CD4-positive, alpha-beta T cell treated with Interleukin-15 for 1 hour (primary cell): Measurements from ENCODE around the gene DCP1B.

Experiments
- DNase-seq: peaks from one replicate; pipeline ENCODE4 v3.0.0-alpha.2; 2020

Gene DCP1B

DNA sequence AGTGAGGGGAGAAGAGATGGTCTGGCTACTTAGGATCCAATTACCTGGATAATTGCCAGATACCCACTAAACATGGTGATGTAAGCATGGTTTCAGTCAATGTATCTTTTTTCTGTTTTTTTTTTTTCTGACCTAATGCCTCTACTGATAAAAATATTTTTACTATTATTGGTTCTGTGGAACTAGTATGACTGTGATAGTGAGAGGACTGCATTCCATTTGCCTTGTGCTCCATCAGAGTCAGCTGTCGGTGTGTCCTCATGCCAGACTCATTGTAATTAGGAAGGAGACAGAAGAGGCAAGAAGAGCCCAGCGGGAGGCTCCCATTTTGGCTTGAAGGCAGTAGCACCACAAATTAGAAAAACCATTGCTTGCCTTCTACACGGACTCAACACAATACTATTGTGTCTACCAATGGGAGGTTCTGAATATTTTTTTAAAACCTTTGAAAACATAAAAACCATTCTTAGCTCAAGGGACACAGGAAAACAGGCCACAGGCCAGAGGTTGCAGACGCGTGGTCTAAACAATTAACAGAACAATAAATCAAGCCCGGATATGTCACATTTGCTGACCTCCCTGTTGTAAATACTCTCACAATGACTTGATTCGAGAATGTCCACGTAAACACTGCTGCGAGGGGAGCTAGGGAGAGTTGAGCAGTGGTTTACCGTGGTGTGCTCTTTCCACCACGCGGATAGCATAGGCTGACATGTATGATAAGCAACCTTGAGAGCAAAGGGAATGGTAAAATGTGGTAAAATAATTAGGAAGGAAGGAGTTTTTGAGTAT lies 13.5 kb upstream of the DCP1B start:
- no peak for DNase-seq

DNA sequence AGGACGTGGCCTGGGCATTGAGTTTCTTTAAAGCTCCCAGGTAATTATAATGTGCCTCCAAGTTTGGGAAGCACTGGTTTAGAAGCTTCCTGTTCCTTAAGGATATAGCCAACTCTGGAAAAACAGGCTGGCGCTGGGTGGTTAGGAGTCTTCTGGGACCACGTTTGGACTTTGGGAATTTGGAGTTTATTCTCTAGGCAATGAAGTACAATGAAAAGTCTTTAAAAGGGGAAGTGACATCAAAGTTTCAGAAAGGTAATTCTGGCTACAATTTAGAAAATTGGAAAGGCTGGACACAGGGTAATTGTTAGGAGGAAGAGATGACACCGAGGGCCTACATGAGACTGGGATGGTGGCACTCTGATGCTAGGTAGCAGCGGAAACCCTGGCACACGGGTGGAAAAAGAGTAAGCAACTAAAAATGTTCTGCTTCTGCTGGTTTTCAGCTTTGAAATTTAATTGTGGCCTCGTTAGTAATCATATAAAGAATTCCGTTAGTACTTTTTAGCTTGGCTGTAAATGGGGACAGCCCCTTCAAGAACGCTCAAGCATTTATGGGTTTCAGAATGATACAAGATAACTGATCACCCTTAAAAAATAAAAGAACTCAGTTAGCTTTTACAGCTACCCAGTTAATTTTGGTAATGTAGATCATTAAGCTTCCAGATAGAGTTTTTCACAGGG lies 12.7 kb upstream of the DCP1B start:
- no peak for DNase-seq

DNA sequence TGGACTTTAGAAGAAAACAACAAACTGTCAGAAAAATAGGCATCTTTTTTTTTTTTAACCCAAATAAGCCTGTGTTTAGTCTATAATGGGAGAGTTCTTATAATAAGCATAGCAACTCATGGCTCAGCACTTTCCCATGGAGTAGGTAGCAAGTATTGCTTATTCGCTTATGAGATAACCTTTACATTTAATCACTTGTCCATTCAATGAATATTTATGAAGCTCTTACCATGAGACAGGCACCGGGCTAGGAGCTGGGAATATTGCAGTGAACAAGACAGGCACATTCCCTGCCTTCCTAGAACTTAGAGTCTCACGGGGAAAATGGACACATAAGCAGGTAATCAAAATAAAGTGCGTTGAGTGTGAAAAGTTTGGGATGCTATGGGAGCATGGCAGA lies 10.0 kb upstream of the DCP1B start:
- DNase-seq: no peak

DNA sequence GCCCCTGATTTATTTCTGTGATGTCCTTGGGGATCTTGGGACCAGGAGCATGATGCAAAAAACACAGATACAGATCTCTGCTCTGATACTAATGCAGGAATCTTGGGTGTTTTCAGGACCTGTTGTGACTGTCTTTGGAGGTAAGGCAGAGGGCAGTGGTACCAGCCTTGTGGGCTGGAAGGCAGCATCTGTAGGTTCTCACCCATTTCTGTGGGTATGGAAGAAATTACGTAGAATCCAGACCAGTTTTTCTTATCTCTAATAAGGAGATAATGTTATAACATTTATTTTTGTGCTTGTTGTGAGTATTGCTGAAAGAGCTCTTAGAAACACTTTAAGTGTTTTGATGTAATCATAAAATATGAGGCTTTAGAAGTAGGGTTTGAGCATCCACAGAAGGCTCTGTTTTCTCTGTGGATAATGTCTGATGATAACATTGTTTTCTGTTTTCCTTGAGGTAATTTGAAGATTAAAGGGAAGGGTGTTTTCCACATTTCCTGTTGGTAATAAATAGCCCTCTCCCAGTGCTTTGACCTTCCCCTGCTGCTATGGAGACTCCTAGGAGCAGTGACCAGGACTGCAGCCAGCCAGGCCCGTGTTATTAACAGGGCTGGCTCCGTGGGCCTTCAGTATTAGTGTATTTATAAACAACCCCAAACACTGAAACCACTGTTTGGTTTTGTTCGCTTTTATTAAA lies 9.4 kb upstream of the DCP1B start:
- DNase-seq: no peak

DNA sequence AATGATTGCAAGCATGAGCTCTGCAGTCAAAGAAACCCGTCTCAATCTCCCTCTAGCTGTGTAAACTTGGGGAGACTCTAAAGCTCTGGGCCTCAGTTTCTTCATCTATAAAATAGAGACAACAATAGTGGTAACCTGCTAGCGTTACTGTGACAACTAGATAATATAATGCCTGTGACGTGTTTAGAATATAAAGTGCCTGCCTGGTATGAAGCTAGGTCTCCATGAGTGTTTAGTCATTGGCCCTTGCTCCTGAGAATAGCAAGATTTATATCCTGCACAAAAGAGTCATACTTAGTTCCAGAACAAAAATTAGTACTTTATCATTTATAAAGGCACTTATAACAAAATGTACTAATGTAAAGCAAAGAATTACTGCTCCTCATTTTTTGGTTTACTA lies 8.8 kb upstream of the DCP1B start:
- DNase-seq: no peak

DNA sequence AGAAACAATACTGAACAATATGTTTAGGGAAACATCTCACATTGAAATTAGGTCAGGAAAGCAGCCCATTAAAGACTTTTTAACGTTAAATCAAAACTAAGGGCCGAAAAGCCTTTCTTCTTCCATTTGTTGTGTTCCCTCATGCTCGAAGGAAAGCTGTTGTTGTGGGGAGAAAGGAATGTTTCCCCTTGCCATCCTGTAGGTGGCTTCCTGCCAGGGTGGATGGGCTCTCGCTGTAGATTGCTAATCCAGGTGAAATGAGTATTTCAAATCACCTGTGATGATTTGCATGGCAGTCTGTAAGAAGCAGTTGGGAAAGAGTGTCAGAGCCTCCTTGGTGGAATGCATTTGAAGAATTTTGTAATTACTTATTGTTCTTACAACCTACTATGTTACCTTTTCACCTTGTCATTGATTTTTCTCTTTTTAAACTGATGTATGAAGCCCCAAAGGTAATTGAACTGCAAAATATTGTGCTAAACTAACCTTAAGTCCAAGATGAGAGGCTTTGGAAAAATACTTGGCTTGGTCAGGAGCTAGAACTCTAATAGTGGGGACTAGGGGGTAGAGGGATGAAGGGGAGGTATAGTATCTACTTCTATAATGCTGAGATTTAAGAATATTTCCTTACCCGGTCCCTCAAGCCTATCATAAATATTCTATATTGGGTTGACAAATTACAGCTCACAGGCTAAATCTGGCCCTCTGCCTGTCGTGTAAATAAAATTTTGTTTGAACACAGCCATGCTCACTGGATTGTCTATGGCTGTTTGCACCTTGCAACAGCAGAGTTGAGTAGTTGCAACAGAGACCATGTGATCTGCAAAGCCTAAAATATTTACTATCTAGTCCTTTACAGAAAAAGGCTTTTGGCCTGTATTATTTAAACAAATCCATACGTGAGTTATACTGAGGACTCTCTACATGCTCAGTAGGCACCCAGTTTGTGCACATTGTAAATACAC lies 7.7 kb upstream of the DCP1B start:
- no peak for DNase-seq

DNA sequence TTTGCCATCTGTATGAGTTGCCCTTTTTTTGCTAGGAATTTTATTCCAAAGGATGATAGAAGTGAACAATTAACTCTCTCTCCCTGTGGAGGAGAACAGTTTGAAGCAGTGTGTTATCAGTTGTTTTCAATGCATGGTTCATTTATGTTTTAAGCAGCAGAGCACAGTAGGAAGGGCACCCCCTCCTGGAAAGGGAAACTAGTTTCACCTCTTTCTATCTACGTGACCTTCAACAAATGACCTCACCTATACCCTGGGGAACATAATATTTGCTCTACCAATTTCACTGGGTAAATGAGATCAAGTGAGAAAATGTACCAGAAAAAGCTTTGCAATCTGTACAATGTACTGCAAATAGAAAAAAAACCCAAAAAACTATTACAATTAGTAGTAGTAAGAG lies 5.4 kb upstream of the DCP1B start:
- no peak for DNase-seq

DNA sequence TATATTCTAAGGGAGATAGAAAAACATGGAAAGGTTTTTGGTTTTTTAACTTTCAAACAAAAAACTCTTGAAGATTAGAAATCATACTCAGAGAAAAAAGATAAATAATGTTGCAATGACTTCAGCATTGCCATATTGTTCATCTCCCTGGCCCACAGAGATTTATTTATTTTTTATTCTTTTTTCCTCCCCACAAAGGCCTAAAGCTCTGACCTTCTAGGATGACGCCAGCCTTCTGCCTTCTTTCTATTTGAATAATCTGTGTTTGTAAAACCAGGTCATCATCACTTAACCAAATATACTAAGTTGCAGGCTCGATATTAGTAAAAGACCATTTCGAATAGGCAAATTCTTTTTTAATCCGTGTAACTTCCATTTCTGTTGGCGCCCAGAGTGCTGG lies 4.4 kb upstream of the DCP1B start:
- DNase-seq: no peak

DNA sequence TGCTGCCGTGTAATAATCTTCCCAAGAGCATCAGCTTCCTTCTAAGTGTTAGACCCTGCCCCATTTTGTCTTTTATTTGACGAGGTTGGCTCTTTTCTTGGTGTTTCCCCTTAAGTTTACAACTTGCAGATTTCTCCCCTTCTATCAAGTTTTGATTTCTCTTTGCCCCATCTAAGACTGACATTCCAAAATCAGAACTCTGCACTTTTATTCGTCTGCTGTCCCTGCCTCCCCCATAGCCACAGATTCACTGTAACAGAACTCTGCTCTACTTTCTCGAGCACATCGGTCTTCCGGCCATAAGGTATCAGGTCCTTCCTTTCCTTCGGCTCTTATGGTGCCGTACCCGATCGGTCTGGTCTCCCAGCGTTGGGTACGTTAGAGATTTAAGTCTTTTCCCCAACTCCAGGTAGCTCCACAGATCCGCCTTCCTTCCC lies 563 bp downstream of the DCP1B start:
- DNase-seq: no peak

DNA sequence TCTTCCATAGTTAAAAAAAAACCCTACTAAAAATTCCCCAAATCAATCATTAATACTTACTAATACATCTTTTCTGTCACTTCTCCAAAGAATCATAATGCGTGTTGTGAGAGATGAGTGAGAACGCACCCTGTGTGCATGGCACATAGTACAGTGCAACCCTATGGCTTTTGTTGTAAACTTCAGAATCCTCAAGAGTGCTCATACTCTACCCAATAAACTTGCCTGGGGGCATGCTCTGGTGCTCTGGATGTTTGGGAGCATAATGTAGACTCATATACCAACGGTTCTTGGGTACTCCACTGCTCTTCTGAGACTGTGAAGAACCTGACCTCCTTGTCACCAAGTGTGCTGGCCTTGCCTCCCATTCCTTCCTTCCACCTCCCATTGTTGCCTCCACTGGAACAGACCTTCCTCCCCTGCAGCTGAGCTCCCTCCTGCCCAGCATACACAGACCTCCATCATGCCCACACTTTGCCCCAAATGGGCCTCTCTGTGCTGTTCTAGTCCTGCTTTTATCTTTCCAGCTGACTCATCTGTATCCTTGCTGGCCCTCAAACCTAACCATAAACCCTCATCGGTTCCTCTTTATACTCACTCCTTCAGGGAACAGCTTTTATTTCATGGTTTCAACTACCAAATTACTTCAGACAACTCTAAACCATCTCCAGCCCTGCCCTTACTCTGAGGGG lies 8.9 kb downstream of the DCP1B start:
- no peak for DNase-seq

DNA sequence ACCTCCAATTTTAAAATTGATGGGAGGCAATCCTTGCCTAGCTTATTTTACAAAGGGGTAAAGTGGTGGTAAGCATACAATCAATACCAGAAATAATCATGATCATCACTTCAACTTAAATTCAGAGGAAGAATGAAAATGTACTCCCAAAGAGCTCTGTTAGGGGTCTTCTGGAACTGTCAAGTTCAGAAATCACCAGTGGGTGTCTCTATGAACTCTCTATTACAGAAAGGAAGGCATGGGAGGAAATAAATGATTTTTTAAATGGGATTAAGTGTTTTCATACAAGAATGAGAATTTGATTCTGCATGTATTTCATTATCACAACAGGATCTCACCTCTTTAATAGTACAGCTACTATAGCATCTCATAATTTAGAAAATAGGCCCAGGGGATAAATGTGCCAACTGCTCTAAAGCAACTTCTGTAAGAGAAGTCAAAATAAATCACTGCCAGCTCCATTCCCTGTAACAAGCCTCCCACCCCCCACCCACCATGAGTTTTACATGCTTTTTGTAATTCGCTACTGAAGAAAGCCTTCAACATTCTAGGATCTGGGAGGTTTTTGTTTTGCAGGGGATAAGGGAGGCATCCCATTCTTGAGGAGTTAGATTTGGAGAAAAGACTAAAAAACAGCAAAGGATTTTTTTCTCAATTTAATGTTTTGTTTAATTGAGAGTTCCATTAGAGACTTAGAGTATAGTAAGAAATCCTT lies 9.7 kb downstream of the DCP1B start:
- DNase-seq: no peak

DNA sequence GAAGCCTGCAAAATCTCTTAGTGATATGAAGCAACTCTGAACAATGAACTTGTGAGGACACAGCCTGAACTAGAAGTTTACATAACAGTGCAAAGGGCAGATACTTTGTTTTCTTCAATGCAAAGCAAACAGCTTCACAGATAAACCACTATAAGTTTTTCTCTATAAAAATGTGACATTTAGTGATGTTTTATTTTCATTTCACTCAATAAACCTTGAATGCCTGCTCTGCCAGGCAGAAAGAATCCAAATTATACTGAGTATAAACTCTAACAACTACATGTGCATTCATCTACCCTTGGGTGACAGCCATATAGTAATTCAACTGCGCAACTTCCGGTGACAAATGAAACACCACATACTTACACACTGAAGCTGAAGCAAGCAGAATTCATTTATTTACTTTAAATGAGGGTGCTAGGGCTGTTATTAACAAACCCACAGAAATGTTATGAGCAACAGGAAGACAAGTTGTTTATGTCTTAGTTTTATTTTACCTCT lies 10.3 kb downstream of the DCP1B start:
- DNase-seq: no peak

DNA sequence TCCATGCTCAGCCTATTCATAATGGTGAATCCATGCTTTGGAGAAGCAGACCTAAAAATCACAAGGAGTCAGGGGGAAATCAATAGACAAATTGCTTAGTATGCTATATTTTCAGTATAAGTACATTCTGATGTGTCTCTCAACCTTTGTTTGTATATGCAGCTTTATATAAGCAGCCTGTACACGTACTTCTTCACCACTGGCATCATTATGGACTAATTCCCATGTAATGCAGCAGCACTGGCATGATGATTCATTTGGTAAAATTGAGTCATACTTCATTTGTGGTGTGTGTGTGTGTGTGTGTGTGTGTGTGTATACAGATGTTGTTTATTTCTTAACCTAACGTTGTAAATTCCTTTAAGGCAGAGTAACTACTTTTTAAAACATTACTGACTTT lies 10.9 kb downstream of the DCP1B start:
- DNase-seq: no peak

DNA sequence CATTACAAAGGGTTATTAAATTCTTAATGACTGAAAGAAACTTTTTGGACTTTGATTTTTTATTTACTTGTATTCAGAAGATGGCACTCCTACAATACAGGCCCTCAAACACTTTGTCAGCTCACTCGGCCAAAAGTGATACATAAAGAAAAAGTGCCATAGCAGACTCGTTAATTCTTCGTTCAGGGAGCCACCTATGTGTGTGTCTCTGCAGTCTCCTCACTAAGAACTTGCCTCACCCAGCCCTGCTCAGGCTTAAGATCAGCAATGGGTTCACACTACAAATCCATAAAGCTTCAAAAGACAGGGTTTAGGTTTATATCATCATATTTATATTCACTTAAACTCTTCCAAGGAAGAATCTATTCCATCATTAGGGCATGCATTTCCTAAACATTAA lies 11.5 kb downstream of the DCP1B start:
- DNase-seq: no peak

DNA sequence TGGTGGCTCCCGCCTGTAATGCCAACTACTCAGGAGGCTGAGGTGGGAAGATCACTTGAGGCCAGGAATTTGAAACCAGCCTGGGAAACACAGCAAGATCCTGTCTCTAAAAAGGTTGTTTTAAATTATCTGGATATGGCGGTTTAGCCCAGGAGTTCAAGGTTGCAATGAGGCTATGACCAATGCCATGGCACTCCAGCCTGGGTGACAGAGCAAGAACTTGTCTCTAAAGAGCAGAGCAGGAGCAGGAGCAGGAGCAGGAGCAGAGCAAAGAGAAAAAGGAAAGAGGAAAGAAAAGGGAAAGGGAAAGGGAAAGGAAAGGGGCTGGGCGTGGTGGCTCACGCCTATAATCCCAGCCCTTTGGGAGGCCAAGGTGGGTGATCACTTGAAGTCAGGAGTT lies 15.1 kb downstream of the DCP1B start:
- no peak for DNase-seq

DNA sequence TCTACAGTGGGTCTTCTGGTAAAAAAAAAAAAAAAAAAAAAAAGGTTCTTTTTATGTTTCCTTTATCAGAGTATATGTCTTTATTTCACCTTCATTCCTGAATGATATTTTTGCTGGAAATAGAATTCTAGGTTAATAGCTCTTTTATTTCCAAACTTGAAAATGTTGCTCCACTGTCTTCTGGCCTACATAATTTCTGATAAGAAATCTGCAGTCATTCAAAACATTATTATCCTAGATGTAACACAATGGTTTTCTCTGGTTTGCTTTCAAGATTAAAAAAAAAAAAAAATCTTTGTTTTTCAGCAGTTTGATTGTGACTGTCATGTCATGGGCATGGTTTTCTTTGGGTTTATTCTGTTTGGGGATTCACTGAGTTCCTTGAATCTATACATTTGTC lies 19.5 kb downstream of the DCP1B start:
- DNase-seq: no peak

DNA sequence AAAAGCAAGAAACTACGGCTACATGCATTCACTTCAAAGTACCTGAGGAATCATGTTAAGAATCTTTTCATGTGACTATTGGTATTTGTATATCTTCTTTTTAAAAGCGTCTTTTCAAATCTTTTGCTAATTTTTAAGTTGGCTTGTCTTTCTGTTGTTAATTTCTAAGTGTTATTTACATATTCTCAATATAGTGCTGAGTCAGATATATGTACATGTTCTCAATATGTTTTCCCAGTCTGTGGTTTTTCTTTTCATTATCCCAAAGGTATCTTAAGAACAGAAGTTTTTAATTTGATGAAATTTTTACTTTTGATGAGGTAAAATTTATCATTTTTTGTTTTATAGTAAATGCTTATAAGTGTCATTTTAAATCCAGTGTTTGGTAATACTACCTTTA lies 24.0 kb downstream of the DCP1B start:
- no peak for DNase-seq

DNA sequence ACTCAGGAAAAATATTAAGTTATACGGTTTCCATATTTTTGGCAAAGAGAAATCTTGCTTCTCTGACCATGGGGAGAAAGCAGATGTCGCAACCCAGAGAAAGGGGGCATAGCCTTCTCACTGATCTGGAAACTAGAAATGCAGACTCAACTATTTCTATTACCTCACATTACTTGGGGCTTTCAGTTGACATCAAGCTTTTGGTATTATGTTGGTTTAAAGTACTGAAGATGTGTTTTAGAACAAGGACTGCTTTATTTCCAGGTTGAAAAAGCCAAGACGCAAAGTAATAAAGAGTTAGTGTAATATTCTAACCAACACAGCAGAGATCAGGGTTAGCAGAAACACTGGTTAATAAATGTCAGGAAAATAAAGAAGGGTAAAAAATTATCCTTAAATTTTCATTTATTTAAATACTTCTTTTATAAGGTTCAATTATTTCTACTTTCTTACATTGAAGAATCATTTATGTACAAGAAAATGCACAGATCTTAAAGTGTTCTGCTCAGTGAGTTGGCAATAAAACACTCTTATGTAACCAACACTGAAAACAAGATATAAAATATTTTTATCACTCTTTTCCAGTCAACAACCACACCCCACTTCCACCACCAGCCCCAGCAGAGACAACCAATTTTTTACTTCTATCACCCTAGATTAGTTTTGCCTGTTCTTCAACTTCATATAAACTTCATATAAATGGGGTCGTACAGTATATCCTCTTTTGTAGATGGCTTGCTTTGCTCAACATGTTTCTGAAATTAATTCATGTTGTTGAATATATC lies 26.0 kb downstream of the DCP1B start:
- DNase-seq: no peak

DNA sequence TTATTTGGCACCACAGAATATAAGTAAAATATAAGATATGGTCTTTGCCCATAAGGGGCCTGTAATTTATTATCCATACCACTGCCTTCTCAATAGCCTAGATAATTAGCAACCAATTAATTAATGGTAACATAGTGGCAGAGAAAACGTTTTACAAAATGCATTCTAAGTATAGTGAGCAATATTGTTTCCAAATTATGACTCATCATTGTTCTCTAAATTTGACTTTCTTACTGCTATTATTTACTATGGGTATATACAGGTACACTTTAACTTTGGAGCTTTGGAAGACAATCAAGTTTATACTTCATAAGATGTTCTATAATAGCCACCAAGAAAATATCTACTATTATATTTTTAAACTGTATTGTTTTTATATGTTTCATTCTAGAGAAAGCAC lies 26.7 kb downstream of the DCP1B start:
- no peak for DNase-seq

DNA sequence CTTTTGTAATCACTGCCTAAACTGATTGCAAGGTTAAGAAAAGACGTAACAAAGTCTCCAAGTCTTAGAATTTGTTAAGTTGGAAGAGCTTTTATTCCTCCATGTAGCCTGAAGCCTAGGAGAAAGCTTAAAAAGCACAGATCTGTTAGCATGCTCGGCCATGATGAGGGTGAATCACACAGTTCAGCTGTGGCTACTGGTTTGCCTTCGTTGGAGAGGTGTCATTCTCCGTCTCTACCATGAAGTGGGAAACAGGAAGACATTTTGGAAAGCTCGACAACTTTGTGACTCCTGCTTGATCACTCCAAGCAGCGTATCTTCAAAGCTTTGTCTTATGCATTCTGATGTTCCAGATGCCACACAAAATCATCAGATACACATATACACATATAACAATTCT lies 27.1 kb downstream of the DCP1B start:
- no peak for DNase-seq

DNA sequence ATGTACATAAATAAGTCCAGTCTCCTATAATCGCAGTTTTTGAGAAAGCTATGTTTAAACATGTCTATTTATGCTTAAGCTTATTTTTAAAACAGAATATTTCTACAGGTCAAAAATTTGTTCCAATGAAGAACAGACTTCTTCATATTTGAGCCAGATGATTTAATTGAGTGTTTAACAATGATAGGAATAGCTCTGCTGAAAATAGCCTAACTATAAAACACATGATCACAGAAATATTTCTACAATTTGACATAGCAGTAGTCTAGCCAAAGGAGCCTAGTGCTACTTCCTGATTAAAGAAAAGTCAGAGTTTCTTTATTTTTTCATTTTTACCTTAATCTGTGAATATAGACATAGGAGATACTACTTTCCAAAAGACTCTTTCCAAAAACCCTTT lies 29.4 kb downstream of the DCP1B start:
- no peak for DNase-seq
